ENCODE measurements around the gene TPCN2.

Gene TPCN2

DNA sequence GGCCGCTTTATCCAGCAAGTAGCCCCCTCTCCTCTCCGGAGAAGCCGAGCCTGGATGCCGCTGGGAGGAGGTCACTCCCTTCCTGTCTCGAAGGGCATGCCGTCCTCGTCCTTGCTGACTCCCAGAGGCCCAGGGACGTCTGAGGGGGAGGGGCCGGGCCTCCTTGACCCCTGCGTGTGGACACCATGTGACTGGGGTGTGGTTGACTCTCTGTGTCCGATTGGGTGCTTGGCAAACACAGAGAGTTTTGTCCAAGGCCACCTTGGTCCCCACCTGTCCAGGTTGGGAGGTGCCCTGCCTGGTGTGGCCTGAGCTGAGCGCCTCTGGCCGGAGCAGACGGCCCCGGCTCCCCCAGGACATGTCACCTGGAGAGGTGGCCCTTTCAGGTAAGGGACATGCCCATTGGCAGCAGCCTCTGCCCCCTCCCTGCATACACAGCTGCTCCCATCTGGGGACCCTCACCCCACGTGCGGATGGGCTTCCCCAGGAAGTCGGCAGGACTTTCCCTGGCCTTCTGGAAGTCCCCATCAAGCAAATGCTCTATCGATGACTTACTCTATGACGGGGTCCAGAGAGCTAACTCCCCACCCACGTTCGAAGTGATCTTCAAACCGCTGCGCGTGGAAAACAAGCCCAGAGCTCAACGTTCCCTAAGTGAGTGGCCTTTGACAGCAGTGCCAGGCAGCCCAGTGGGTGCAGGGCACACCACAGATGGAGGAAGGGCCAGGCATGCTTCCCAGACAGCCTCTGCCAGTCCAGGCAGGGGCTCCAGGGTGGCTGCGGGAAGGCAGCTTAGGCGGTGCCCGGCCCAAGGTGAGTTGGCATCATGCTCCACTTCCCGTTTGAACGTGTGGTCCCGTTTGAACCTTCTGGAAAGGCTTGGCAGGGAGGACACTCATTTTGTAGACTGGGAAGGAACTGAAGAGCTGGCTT, 106.8 kb downstream of the TPCN2 start, which contains the start of gene SMIM38:
Gene SMIM38 (plus strand): TSS at position 634 of the 933 bp plus-strand sequence. CDS start 1,912 bp downstream, outside the sequence.
- DNase-seq, result no peak

DNA sequence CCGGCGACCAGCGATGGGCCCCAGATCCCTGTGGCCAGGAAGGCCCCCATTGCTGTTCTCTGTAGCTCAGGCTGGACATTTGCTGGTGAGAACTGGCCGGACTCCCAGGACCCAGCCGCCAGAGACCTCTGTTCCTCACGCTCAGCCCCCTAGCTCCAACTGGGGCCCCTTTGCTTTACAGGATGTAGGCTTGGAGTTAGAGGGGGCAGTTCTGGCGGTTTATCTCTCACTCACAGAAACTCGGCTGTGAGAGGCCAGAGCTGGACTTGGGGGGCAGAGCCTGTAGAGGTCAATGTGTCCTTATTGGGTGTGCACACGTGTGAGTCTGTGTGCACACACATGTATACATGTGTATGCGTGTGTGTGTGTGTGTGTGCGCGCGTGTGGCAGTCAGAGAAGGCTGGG, 107.5 kb downstream of the TPCN2 start:
- DNase-seq, result no peak

DNA sequence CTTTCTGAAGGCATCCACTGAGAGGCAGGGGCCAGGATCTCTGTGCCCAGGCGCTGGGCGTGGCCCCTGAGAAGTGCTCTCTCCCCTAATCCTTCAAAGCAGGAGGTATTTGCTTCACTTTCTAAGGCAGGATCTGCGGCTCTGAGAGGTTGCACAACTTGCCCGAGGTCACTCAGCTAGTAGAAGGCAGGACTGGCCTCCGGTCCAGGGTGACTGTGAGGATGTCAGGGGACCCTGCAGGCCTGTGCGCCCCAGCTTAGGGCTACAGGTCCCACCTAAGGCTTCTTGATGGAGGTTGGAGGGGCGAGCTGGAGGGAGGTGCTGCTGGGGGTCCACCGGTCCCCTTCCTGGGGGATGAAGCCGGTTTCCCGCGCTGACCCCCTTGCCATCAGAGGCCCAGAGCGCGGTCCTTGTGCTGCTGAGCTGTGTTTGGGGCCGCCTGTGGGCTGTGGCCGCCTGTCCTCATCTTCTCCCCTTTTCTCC, 108.0 kb downstream of the TPCN2 start:
- no peak for DNase-seq

DNA sequence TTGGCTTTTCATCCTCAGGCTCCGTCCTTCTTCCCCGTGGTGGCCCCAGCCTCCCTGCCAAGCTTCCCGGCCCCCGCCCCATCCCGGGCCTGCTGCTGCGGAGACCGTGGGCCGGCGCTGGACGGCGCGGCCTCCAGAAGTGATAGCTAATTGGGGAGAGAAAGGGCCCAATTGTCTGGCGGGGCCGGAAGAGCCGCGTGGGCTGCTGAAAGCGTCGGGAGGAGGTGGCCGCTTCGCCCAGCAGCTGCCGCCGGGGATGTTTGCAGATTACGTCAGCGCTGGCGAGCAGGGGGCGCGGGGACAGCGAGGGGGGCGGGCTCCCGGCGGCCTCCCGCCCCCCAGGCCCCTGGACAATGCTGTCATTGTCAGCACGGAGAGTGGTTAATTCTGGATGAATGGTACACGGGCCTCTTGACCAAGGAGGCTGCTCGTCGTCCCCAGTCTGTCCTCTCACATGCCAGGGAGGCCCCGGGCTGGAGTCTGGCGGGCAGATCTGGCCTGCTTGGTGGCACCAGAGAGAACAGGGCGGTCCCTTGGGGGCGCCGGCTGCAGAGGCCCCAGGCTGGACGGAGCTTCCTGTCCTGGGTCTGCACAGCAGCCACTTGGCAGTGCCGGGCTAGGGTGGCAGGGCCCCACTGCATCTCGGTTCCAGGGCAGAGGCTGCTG, 108.6 kb downstream of the TPCN2 start:
- DNase-seq, result no peak

DNA sequence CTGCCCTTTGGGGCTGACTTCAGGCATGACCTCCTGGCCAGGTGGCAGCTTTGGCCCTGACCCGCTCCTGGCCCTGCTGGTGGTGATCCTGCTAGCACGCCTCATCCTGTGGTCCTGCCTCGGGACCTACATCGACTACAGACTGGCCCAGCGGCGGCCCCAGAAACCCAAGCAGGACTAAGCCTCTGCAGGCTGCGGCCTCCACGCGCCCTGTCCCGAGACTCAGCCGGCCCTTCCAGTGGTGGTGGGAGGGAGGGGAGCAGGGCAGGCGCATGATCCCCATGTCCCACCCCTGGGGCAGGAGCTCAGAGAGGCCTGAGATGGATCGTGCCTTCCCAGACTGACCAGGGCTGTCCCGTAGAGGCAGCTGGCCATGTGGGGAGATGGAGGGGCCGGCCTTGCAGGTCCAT, 109.1 kb downstream of the TPCN2 start:
- DNase-seq, result no peak

DNA sequence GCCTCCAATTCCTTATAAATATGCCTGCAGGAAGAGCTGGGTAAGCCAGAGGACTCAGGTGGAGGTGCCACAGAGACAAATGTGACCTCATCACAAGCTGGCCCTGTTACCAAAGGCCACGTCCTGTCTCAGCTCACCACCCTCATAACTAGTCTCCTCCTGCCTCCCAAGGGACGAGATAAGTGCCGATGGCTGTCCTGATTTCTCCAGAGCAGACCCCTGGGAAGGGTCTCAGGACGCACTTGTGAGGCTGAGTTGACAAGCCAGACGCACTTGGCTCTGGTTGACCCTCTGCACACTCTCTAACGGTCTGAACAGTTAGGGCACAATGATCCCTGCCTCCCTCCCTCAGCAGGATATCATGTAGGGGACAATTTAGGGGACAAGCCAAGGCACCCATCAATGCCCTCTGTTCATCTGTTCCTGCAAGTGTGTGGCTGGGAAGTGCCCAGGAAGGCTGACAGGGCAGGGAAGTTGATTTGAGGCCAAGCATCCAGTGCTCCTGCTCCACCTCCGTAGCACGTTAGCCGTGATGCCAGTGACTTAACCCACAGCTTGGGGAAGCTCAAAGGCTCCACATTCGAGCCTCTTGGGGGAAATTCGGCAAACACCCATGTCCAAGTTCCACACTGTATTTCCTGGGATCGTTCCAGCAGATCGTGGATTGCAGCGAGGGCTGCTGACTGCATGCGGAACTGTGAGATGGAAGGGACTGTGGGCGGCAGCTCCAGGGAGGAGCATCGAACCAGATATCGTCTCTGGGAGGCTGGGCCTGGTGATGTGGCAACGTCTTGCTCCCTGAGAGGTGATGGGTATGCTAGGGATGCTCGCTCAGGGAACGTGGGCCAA, 109.8 kb downstream of the TPCN2 start:
- no peak for DNase-seq

DNA sequence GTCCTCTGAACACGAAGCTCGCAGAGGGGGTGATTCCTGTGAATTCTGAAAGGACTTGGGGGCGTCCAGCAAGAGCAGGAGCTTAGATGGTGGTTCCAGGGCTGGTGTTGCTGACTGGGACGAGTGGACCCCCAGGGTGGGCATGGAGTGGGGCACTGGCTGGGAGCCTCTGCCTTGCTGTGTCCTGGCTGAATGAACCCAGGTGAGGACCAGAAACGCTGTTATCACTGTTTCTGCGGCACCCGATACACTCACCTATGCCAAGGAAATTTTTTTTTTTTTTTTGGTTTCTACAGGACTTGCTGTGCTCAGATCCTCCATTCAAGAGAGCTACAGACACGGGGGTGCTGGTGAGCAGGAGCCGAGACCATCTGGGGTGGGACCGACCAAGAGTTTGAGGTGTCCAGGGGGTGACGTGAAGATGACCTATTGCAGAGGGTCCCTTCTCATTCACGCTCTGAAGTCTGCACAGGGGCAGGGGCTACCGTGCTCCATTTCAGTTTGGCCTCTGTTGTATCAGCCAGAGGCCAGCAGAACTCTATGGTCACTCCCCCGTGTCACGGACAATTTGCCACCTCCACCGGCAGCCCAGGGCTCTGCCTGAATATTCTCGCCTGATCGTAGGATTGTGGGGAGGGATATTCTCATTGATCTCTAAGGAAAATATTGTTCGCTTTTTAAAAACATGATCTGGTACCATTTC, 110.6 kb downstream of the TPCN2 start:
- no peak for DNase-seq

DNA sequence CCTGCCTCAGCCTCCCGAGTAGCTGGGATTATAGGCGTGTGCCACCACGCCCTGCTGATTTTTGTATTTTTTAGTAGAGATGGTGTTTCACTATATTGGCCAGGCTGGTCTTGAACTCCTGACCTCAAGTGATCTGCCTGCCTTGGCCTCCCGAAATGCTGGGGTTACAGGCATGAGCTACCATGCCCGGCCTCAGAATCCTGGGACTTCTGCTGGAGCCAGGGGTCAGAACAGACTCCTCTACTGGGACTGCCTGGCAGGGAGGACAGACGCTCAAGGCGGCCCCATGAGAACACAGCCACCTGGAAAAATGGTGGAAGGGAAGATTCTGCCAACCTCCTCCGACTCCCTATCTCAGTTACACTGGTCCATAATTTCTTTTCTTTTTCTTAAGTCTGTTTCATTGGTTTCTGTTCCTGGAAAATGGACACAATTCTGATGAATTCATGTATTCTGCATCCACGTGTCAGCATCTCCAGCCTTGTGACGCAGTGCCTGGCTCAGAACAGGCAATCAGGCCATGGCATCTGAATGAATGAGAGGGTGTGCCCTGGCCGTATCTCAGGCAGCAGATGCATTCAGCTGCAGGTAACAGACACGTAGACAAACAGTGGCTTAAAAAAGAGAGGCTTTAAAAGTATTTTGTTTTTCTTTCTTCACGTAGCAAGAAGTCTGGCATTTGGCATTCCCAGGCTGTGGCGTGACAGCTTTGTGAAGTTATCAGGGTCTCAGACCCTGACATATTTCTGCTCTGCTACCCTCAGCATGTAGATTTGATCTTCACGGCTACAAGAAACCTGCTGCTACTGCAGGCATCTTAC, 111.8 kb downstream of the TPCN2 start:
- DNase-seq, result no peak

DNA sequence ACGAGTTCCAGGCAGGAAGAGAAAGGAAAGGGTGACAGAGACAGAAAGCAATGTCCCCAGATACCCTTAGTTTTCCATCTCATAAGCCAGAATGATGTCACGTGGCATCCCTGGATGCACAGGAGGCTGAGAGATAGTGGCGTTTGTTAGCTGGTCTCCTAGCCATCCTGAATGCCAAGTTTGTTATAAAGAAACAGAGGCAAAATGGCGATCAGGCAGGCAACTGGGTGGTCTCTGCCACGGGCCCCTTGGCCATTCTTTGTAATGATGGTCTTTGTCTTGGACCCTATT, 112.3 kb downstream of the TPCN2 start:
- no peak for DNase-seq

DNA sequence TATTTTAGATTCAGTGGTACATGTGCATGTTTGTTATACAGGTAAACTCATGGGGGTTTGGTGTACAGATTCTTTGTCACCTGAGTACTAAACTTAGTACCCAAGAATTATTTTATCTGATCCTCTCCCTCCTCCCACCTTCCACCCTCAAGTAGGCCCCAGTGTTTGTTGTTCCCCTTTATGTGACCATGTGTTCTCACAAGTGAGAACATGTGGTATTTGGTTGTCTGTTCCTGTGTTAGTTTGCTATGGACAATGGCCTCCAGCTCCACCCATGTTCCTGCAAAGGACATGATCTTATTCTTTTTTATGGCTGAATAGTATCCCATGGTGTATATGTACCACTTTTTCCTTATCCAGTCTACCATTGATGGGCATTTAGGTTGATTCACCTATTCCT, 113.8 kb downstream of the TPCN2 start:
- no peak for DNase-seq

DNA sequence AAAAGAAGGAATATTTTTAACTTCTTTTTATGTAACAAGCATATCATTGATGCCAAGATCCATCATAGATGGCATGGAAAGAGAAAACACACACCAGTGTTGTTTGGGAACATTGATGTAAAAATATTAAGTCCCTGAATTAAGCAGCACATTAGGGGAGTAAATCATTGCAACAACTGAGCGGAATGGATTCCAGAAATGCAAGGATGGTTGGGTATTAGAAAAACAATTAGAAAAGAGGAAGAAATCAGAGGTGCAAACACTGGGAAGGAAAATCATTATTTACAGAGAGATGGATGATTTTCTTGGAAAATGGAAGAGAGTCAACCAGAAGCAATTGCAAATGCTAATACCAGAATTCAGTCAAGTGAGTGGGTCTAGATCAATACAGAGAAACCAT, 115.1 kb downstream of the TPCN2 start:
- DNase-seq, result no peak

DNA sequence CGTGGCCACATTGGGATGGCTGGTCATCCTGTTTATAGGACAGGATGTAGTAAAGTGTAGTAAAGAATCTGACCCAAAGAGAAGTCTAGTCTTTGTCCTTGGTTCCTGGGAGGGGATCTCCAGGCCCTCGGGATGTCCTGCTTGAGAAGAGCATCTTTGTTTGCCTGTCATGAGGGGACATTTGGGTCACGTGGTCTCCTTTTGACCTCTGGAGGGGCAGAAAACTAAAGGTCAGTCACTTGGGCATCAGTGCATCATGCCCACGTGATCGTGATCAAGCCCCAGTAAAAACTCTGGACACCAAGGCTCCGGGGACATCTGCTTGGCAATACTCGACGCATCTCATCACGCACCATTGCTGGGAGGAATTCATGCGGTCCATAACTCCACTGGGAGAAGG, 116.1 kb downstream of the TPCN2 start:
- DNase-seq, result no peak

DNA sequence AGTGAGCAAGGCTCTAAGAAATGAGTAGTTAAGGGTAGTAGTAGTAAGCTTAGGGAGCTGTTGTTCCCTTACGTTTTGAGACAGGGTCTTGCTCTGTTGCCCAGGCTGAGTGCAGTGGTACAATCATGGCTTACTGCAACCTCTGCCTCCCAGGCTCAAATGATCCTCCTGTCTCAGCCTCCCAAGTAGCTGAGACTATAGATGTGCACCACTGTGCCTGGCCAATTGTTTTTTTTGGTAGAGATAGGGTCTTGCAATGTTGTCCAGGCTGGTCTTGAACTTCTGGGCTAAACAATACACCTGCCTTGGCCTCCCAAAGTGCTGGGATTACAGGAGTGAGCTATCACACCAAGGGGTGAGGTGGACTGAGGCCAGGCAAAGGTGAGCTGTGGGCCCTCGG, 117.0 kb downstream of the TPCN2 start:
- DNase-seq, result no peak

DNA sequence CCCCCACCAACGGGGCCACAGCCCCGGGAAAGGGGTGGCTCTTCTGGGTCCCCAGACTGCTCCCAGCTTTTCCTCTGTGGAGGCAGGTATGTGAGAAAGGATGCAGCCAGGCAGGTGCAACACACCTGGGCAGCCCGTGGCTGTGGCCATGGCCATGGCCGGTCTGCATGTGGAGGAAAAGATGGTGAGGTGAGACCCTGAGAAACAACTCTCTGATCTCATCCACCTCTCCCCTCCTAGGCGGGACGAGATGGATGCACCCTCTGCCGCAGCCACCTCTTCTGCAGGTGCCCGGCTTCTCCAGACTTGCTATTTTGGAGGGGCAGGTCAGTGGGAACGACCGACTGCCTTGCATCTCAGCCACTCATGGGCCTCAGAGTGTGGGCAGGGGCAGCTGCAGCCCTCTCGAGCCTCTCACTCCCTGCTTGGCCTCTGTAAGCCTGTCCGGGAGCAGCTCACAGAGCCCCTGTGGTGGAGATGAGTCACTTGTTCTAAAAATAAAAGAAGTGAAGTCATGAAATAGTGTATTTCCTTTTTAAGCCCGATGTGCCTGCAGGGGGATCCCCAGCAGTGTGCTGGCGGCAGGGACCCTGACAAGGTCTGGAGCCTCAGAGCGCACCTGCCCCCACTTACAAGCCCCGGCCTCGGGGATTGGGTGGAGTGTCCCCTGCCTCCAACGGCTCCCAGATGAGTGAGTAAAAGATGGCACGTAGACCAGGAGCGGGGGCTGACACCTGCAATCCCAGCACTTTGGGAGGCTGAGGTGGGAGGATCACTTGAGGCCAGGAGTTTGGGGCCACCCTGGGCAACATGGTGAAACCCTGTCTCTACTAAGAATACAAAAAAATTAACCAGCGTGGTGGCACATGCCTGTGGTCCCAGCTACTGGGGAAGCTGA, 117.7 kb downstream of the TPCN2 start:
- no peak for DNase-seq

DNA sequence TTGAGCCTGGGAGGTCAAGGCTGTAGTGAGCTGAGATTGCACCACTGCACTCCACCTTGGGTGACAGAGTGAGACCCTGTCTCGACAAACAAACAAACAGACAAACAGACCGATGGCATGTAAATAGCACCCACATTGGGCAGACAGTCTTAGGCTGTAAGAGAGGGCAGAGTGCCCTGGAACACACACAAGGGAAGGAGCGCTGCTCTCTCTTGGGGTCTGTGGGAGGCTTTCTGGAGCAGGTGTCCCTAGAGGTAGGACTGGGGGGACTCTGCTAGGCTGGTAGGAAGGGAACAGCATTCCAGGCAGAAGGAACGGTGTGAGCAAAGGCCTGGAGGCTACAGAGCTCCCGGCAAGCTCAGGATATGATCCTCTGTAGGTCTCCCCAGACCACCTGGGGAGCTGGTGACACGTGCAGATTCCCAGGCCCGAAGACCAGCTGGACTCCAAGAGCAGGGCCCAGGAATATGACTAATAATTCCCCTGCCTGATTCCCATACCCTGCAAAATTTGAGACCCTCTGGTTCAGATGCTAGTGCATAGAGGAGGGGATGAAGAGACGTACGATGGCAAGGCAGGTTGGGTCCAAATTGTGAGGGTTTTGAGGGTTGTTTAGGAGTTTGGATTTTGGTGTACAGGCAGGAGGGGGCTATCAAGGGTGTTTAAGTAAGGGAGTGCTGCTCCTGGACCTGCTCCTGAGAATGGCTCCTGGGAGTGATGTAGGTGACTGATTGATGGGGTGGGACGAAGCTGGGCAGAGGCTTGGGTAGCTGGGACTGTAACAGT, 118.6 kb downstream of the TPCN2 start:
- no peak for DNase-seq

DNA sequence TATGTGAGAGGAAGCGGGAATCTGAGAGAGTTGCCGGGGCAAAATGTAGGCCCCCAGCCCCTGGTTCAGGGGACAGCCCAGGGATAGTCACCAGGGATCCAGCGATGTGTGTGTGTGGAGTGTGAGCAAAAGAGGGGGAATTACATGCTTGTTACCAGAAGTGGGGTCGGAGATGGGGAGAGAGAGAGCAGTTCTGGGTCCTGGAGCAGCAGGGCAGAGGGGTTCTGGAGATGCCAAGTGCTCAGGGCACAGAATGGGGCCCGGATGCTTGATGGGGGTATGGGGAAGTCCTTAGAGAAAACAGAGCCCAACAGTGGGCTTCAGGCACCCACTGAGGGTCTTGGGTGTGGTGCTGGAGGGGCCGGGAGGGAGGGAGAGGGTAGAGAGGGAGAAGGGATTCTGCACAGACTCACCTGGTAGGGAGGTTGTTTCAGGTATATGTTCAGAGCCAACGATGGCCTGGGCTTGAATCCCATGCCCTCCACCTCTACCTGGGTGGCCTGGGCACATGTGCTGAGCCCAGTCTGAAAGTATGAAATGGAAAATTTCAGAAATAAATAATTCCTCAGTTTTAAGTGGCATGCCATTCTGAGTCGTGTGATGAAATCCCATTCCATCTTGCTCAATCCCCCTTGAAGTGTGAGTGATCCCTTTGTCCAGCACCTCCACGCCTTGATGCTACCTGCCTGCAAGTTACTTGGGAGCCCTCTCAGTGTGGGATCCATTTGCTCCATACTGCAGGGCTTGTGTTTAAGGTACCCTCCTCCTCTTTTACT, 119.4 kb downstream of the TPCN2 start:
- no peak for DNase-seq

DNA sequence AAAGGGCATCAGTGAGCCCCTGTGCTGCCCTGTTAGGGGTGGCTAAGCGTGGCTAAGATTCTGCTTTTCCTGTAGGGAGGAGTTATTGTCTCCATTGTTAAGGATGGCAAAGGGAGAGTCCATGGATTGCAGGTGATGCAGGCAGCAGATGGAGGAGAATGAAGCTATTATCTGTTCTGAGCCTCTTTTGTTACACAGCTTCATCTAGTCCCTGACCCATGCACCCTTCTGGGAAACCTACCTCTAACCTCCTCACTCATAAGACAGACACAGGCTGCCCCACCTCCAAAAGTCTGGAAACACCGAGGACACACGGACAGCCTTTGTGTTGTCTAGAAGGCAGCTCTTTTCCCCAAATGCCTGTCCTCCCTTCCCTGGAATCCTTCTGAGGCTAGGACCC, 120.7 kb downstream of the TPCN2 start:
- DNase-seq, result no peak

DNA sequence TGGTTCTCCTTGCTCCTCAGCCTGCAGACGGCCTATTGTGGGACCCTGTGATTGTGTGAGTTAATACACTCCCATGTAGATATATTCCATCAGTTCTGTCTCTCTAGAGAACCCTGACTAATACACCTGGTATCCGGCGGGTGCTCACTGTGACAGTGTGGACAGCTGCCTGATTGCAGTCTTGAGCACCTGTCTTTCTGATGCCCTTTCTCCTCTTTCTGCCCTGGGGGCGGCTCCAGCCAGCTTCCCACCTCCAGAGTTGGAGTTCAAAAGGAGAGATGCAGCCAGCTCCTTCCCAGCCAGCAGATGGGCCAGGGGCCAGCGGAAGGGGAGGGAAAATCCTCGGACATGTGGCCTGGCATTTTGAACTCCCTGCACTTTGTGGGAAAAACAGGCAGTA, 122.0 kb downstream of the TPCN2 start:
- DNase-seq, result no peak

Data from stimulated activated naive CD4-positive, alpha-beta T cell (primary cell).